Kidney epithelial cell (primary cell): ENCODE results near the gene EIF6. TPM values are rescaled to one million over a fixed set of nuclear protein-coding genes. Genes with fewer than 3 reads are reported as not detected.

Experiments used
- DNase-seq: peaks from one replicate; pipeline ENCODE4 v3.0.0-alpha.2; 2010; ENCODE audit warnings: low read depth
- H3K27me3 ChIP-seq: 2 replicates; pipeline ENCODE4 v1.6.0; 2011; ENCODE audit warnings: low read length; ENCODE audit not compliant: control insufficient read depth, insufficient read depth
- H3K36me3 ChIP-seq: 2 replicates; pipeline ENCODE4 v1.5.1; 2011; ENCODE audit warnings: low read length; ENCODE audit not compliant: control insufficient read depth, insufficient read depth
- H3K4me3 ChIP-seq: 2 replicates; pipeline ENCODE4 v1.5.1; 2011; ENCODE audit warnings: low read depth, mild to moderate bottlenecking, control low read depth, low read length
- total RNA-seq: library from RNA; depleted of rRNA; stranded (reverse); fragments of >200 nt; gene quantifications from 2 replicates; pipeline ENCODE4 v1.2.3, GENCODE V29; 2015
- TF ChIP-seq, protein P1 (sequence below): IDR thresholded peaks from 2 replicates; pipeline ENCODE4 v1.5.1; 2011; ENCODE audit warnings: mild to moderate bottlenecking, moderate library complexity, low read length, control low read depth, inconsistent platforms; ENCODE audit not compliant: insufficient read depth, poor library complexity, severe bottlenecking

Gene EIF6
- total RNA-seq, 1 donor from 2014 or later = 284 TPM

DNA sequence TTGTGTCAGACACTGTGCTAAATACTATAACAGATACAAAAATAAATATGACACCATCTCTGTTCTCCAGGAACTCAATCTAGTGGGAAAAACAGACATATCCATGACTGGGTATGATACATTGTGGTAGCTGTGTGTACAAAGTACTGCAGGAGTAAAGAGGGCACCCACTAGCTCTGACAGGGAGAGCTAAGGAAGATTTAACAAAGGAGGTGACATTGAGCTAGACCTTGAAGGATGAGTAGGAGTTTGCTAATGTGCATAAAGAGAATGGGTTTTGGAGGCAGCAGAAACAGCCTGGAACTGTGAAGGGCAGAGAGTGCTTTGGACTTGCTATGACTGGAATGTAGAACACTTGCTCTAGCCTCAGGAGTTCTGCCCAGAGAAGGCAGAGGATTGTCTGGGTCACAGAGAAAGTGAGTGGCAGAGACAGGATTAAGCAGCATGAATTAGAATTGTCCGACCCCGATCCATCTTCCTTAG, 43.7 kb downstream of the EIF6 start:
- no peaks in the 10 kb centered on the region for H3K27me3 ChIP-seq
- no peak for DNase-seq
- no peak overlapping the region for H3K4me3 ChIP-seq
- no peaks in the 10 kb centered on the region for H3K36me3 ChIP-seq
- TF ChIP-seq, protein P1, sequence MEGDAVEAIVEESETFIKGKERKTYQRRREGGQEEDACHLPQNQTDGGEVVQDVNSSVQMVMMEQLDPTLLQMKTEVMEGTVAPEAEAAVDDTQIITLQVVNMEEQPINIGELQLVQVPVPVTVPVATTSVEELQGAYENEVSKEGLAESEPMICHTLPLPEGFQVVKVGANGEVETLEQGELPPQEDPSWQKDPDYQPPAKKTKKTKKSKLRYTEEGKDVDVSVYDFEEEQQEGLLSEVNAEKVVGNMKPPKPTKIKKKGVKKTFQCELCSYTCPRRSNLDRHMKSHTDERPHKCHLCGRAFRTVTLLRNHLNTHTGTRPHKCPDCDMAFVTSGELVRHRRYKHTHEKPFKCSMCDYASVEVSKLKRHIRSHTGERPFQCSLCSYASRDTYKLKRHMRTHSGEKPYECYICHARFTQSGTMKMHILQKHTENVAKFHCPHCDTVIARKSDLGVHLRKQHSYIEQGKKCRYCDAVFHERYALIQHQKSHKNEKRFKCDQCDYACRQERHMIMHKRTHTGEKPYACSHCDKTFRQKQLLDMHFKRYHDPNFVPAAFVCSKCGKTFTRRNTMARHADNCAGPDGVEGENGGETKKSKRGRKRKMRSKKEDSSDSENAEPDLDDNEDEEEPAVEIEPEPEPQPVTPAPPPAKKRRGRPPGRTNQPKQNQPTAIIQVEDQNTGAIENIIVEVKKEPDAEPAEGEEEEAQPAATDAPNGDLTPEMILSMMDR = no peak

DNA sequence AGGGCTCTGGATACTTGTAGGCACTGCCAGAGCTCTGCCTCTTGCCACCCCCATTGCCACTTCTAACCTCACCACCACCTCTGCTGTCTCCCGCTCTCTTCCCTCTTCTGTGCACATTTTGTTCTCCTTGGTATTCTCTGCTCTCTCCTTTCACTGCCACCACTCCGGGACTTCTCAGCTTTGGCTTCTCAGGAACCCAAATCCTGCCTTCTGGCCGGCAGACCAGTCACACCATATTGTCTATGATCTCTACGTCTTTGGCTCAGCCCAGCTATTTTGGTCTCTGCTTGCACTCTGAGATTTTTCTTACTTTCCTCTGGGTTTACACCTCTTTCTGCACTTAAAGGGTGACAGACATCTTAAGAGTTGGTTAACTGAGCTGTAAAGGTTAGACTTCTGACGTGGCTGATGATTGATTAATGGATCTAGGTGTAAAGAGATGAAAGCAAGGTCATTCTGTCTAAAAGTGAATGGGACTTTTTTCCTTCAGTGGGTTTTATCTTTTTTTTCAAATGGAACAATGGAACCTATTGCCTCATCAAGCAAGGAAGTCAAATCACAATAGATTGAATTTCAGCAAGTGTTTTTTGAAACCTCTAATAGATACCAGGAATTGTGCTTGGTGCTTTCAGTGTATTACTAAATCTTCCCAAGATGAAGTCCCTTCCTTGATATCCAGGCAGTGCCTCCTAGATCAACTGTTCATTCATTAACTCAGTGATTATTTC, 44.3 kb downstream of the EIF6 start:
- no peaks in the 10 kb centered on the region for H3K27me3 ChIP-seq
- no peak overlapping the region for H3K4me3 ChIP-seq
- H3K36me3 ChIP-seq = no peaks in the 10 kb centered on the region
- DNase-seq = no peak
- TF ChIP-seq, protein P1 = no peak

DNA sequence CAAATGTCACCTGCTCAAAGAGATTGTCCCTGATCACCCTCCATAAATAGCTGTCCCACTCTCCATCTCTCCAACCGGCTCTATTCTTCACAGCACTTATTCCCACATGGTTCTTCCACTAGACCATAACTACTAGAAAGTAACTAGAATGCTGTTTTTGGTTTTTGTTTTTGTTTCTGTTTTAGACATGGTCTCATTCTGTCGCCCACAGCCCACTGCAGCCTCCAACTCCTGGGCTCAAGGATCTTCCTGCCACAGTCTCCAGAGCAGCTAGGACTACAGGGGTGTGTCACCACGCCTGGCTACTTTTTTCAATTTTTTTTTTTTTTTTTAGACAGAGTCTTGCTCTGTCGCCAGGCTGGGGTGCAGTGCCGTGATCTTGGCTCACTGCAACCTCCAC, 45.8 kb downstream of the EIF6 start:
- DNase-seq = no peak
- TF ChIP-seq, protein P1 = no peak
- Histone ChIP-seq H3K4me3 (no peak overlapping the region), H3K27me3 (no peaks in the 10 kb centered on the region), H3K36me3 (no peaks in the 10 kb centered on the region)

DNA sequence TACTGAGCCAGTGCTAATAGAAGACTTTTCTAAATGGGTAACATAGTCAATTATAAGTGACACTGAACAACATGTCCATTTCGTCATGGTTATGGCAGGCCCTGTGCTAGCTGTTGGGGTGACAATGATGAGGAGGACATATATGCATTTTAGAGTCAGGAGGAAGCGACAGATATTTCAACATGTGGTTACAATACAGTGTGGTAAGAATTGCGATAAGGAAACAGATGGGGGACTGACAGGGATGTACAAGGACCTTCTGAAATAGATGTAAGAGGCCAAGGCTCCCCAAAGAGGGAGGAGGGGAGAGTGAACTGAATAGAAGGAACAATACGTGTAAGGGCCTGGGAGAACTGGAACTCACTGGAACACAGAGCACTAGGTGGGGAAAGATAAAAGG, 46.4 kb downstream of the EIF6 start:
- TF ChIP-seq, protein P1 = no peak
- Histone ChIP-seq H3K27me3 (no peaks in the 10 kb centered on the region), H3K4me3 (no peak overlapping the region), H3K36me3 (no peaks in the 10 kb centered on the region)
- DNase-seq = no peak

DNA sequence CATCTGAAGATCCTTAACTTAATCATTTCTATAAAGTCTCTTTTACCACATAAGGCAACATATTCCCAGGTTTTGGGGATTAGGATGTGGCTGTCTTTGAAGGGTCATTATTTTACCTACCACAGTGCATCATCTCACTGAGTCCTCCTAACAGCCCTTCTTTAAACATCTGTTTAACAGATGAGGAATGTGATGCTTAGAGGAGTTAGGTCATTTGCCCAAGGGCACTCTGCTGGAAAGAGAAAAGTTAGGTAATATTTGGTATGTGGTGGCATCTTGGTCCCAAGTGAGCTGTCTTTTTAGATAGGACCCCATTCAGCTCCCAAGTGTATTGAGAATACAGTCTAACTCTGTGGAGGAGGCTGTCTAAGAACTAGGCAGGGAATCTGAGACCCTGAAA, 47.1 kb downstream of the EIF6 start:
- Histone ChIP-seq H3K36me3 (no peaks in the 10 kb centered on the region), H3K27me3 (no peaks in the 10 kb centered on the region), H3K4me3 (no peak overlapping the region)
- no peak for DNase-seq
- TF ChIP-seq, protein P1 = no peak

DNA sequence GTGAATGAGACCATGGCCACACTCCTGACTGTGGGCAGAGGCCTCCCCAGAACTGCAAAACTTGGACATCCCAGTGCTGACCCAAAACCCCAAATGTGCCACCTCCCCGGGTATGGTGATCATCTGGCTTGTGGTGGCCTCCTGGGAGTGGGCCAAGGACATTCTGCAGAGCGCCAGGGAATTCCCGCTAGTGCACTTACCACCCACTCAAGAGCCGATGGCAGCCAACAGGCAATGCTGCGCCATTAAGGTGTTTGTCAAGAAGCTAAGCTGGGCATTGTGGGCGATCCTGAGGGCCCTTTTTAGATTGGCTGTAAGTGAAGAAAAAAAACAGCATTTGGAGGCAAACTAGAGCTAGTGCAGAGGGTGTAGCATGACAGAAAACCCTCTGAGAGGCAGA, 48.7 kb downstream of the EIF6 start:
- no peaks in the 10 kb centered on the region for H3K27me3 ChIP-seq
- H3K36me3 ChIP-seq = no peaks in the 10 kb centered on the region
- TF ChIP-seq, protein P1 = no peak
- DNase-seq = no peak
- no peak overlapping the region for H3K4me3 ChIP-seq
